Measurements from ENCODE around the gene MLLT3. TPM values are rescaled to one million over a fixed set of nuclear protein-coding genes. Genes with fewer than 3 reads are reported as not detected.

The MLLT3 gene
- total and polyA plus RNA-seq, 2 donors (not counting 3 experiments of a cell fraction or from before 2014, with no cell fraction given), result 6.1 to 10.0 TPM

DNA sequence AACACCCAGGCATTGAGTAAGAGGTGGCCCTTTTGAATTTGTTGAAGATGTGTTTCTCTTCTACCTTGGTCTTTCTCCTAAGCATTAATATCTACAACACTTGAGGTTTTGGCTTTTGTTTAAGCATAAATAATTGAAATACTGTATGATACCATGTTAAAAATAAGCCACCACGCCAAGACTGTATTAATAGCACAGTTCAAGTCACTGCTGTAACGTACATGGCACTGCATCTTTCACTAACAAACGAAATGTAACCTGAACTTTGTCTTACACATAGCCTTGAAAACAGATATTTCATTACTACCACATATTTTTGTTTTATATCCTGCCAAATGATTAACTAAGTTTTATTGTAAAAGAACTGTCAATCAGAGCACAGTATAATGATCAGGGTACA, 112.8 kb downstream of the MLLT3 start:
- no peaks in the 10 kb centered on the region for H3K79me2 ChIP-seq (ENCODE audit: control insufficient read depth, insufficient read depth, low read length)
- ChIA-PET POLR2A (no interaction called here), CTCF (no interaction called here)
- H3K4me1 ChIP-seq (ENCODE audit: control insufficient read depth, extremely low read depth, insufficient read depth, low read length), result peaks cover 2% of the 10 kb centered on the region
- no TSS peak for BruUV-seq (replicated peaks)
- H2AFZ ChIP-seq (ENCODE audit: low read depth, low read length), result no peak overlapping the region
- H3K9me3 ChIP-seq (replicated peaks; ENCODE audit: control insufficient read depth, insufficient read depth, low read length), result no peaks in the 10 kb centered on the region
- H3K27ac ChIP-seq (ENCODE audit: insufficient read depth, low read depth, low read length), result no peak overlapping the region
- intact Hi-C loops (cut with micrococcal nuclease) (no loop called here), dilution Hi-C loops (cut with MboI; ENCODE audit: extremely low pct_ligation_motif_present, low sequenced_read_pairs) (no loop called here)
- no peaks in the 10 kb centered on the region for H3K36me3 ChIP-seq (ENCODE audit: control insufficient read depth in 2 of 2, extremely low read depth in 1 of 2, insufficient read depth in 2 of 2, low read length in 2 of 2)
- H3K9ac ChIP-seq (replicated peaks; ENCODE audit: extremely low read depth, insufficient read depth, low read length), result no peak overlapping the region
- no peak overlapping the region for H3K4me3 ChIP-seq (replicated peaks in 1 of 3; ENCODE audit: insufficient read depth in 1 of 3, low read depth in 1 of 3, low read length in 3 of 3)
- DNase-seq (ENCODE audit: low read depth, low spot score) (no peak), FAIRE-seq (no peak)
- no peaks in the 10 kb centered on the region for H3K9me1 ChIP-seq (replicated peaks; ENCODE audit: control insufficient read depth, extremely low read depth, insufficient read depth, low read length)
- H3K27me3 ChIP-seq (ENCODE audit: control insufficient read depth in 2 of 2, insufficient read depth in 2 of 2, low read length in 2 of 2), result no peaks in the 10 kb centered on the region
- no peaks in the 10 kb centered on the region for H4K20me1 ChIP-seq (replicated peaks; ENCODE audit: control insufficient read depth, extremely low read depth, insufficient read depth, low read length)
- no peak overlapping the region for H3K4me2 ChIP-seq (ENCODE audit: insufficient read depth, low read length)
- no peak for TF ChIP-seq JUN (IDR thresholded peaks at IDR 0.05; ENCODE audit: borderline replicate concordance, insufficient read depth, insufficient read length, low read depth)
- no peak for TF ChIP-seq FOS (IDR thresholded peaks at IDR 0.05; ENCODE audit: borderline replicate concordance, insufficient read depth, low read length)
- no peak for TF ChIP-seq POLR2AphosphoS5 (IDR thresholded peaks at IDR 0.05; ENCODE audit: insufficient read depth, low read depth, low read length)
- TF ChIP-seq POLR2A (IDR thresholded peaks at IDR 0.05; ENCODE audit: low read depth, low read length), result no peak
- TF ChIP-seq, protein P1, sequence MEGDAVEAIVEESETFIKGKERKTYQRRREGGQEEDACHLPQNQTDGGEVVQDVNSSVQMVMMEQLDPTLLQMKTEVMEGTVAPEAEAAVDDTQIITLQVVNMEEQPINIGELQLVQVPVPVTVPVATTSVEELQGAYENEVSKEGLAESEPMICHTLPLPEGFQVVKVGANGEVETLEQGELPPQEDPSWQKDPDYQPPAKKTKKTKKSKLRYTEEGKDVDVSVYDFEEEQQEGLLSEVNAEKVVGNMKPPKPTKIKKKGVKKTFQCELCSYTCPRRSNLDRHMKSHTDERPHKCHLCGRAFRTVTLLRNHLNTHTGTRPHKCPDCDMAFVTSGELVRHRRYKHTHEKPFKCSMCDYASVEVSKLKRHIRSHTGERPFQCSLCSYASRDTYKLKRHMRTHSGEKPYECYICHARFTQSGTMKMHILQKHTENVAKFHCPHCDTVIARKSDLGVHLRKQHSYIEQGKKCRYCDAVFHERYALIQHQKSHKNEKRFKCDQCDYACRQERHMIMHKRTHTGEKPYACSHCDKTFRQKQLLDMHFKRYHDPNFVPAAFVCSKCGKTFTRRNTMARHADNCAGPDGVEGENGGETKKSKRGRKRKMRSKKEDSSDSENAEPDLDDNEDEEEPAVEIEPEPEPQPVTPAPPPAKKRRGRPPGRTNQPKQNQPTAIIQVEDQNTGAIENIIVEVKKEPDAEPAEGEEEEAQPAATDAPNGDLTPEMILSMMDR (IDR thresholded peaks at IDR 0.05; ENCODE audit: extremely low read depth in 1 of 2, insufficient read depth in 1 of 2, low read depth in 1 of 2, low read length in 2 of 2), result no peak
- TF ChIP-seq, protein P2, sequence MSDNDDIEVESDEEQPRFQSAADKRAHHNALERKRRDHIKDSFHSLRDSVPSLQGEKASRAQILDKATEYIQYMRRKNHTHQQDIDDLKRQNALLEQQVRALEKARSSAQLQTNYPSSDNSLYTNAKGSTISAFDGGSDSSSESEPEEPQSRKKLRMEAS (IDR thresholded peaks at IDR 0.05; ENCODE audit: insufficient read depth, insufficient read length), result no peak
- TF ChIP-seq EZH2 (IDR thresholded peaks at IDR 0.05; ENCODE audit: borderline replicate concordance, low read depth, low read length, severe bottlenecking), result no peak
- no peak for TF ChIP-seq MYC (IDR thresholded peaks at IDR 0.05; ENCODE audit: low read depth, low read length)
- no peak for TF ChIP-seq GATA2 (IDR thresholded peaks at IDR 0.05; ENCODE audit: insufficient read depth, insufficient read length, low read depth, low read length)

Measured in endothelial cell of umbilical vein (primary cell).